Thoracic aorta (tissue), 2 donors: ENCODE measurements around the gene CNST. TPM values are rescaled to one million over a fixed set of nuclear protein-coding genes. Genes with fewer than 3 reads are reported as not detected.
A peak's percentile ranks its signal among the peaks of the same experiment; 100 is the strongest.

Source experiments
- ATAC-seq: fragments of 150-250 bp; one replicate; pipeline ENCODE4 v1.8.0; 2017; ENCODE audit warnings: low read depth; ENCODE audit not compliant: insufficient number of reproducible peaks, low FRiP score
- DNase-seq: peaks from one replicate; pipeline ENCODE4 v3.0.0-alpha.2; 2020; ENCODE audit warnings: low spot score
- H3K27ac ChIP-seq, 2 donors: fragments of 200-600 bp; sonication (generic); 1 replicate in 1 of 2; 2 replicates in 1 of 2; pipeline ENCODE4 v1.5.1; 2016; ENCODE audit warnings: mild to moderate bottlenecking in 2 of 2, moderate library complexity in 2 of 2
- H3K27me3 ChIP-seq: fragments of 200-600 bp; sonication (generic); replicated peaks from 2 replicates; pipeline ENCODE4 v1.6.0; 2016; ENCODE audit warnings: mild to moderate bottlenecking; ENCODE audit not compliant: insufficient read depth
- H3K36me3 ChIP-seq: fragments of 200-600 bp; sonication (generic); one replicate; pipeline ENCODE4 v1.5.1; 2016
- H3K4me1 ChIP-seq, 2 donors: fragments of 200-600 bp; sonication (generic); 1 replicate in 1 of 2; 2 replicates in 1 of 2; pipeline versions ENCODE4 v1.5.1 to v1.6.0; 2016; ENCODE audit warnings: low read depth in 2 of 2, mild to moderate bottlenecking in 1 of 2; ENCODE audit not compliant: control insufficient read depth in 1 of 2
- H3K4me3 ChIP-seq: fragments of 200-600 bp; sonication (generic); 2 replicates; pipeline ENCODE4 v1.5.1; 2016; ENCODE audit warnings: mild to moderate bottlenecking
- H3K9me3 ChIP-seq: fragments of 200-600 bp; sonication (generic); 2 replicates; pipeline ENCODE4 v1.5.1; 2016
- CTCF ChIP-seq: fragments of 200-600 bp; sonication (generic); IDR thresholded peaks from one replicate; pipeline ENCODE4 v1.5.1; 2019; ENCODE audit warnings: antibody characterized with exemption
- total RNA-seq, 2 donors: library from RNA; depleted of rRNA; stranded (reverse); fragments of >200 nt; gene quantifications; one replicate each; pipeline versions ENCODE4 v1.1.0 to v1.2.3, GENCODE V29; 2016

CNST gene
- total RNA-seq, 2 donors from 2014 or later = 20.7 to 29.3 TPM

- Histone ChIP-seq H3K4me1 (peaks cover 7 to 26% of the 10 kb centered on the region in 2 donors), H3K27ac (peak overlapping the region; percentile 28 to 62), H3K36me3 (no peaks in the 10 kb centered on the region), H3K9me3 (no peaks in the 10 kb centered on the region), H3K4me3 (no peak overlapping the region), H3K27me3 (no peaks in the 10 kb centered on the region)
- ATAC-seq (no peak), DNase-seq (no peak)
- TF ChIP-seq CTCF = no peak
Observed at GRCh38 chr1:246617768-246618167, 51.5 kb downstream of the CNST start.

DNA sequence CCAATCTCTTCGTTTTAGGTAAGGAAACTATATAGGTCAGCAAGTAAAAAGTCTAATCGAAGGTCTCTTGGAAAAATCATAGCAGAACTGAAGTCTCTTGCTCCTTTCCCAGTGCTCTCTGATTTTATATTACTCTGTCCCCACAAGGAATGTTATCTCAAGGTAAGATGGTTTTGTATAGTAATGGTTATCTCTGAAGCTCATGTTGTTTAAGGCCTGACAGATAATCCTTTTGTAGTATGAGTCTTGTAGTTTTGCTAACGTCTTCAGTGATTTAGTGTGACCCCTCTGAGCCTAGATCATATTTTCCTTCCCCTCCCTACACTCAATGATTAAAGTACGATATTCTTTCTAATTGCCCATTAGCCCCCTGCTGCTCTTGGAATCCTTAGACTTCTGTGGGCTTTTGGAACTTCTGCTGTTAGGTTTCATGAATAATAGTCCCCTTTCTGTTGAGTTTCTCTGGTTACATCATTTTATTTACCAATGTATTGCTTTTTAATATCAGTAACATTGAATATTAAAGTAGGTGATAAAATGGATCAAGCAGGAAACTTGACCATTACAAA lies 52.1 kb downstream of the CNST start:
- peak overlapping the region in 1 of 2 donors; percentile 25 for H3K27ac ChIP-seq
- H3K4me1 ChIP-seq = peaks cover 7 to 26% of the 10 kb centered on the region in 2 donors
- no peak for ATAC-seq
- TF ChIP-seq CTCF = no peak
- H3K36me3 ChIP-seq = no peaks in the 10 kb centered on the region
- H3K4me3 ChIP-seq = no peak overlapping the region
- no peaks in the 10 kb centered on the region for H3K27me3 ChIP-seq
- DNase-seq = no peak
- H3K9me3 ChIP-seq = no peaks in the 10 kb centered on the region

DNA sequence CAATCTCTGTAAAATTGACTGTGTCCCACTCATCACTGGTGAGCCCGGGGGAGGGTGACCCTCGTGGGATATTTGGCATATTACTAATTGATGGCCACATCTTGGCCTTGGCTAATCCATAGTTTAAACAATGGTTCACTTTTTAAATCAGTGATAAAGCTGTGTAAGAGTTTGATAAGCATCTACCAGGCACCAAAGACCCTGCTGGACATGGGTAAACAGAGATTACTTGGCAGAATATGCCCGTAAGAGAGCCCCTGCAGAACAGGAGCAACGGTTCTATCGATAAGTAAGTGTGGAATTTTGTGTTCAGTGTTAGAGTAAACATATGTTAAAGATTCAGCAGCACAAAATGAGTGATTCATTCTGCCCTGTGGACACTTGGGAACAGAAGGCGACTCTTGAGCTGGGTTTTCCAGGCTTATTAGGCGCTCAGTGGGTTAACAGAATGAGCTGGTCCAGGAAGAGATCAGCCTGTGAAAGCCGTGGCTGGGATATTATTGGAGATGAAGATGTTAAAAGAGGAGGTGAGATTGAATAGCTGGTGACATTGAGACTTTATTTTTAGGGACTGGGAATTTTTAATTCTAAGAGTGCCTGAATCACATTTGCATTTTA lies 55.9 kb downstream of the CNST start:
- DNase-seq (no peak), ATAC-seq (no peak)
- no peak for TF ChIP-seq CTCF
- Histone ChIP-seq H3K27me3 (no peaks in the 10 kb centered on the region), H3K36me3 (peaks cover 3% of the 10 kb centered on the region), H3K4me1 (peaks cover 4 to 16% of the 10 kb centered on the region in 2 donors), H3K27ac (no peak overlapping the region), H3K9me3 (no peaks in the 10 kb centered on the region), H3K4me3 (no peak overlapping the region)

DNA sequence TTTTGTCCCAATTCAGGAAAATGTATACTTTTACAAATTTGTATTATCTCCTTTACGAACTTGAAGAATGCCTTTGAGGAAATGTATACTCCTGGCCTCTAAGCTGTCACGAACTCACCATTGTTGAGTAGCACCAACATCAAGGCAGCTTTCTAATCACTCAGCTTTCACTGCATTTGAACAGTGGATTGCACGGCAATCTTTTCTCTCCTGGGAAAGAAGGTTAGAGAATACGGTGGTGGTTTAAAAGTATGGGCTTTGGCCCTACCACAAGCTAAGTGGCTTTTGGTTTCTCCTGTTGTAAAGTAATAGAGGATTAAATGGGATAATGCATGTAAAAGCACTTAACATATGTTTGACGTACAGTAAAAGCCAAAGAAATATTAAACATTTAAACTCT lies 57.8 kb downstream of the CNST start:
- H3K27me3 ChIP-seq = no peaks in the 10 kb centered on the region
- DNase-seq = no peak
- no peaks in the 10 kb centered on the region for H3K4me1 ChIP-seq
- H3K27ac ChIP-seq = no peak overlapping the region
- no peak for TF ChIP-seq CTCF
- peaks cover 5% of the 10 kb centered on the region for H3K36me3 ChIP-seq
- no peaks in the 10 kb centered on the region for H3K9me3 ChIP-seq
- no peak for ATAC-seq
- H3K4me3 ChIP-seq = no peak overlapping the region

DNA sequence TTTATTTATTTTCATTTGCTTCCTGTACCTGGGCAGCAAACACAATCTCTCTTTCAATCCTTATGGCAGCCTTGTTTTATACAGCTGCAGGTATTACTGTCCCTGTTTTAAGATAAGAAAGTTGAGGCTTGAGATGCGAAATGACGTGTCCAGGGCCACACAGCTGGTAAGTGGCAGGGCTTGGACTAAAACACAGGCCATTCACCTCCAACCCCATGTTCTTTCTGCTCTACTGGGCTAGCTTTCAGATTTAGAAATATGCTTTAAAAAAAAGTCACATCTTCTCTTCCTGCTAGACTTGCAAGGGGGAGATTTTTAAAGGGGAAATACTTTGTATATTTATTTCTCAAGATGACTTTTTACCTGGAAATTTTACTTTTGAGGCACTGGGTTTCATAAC lies 62.8 kb downstream of the CNST start:
- no peak overlapping the region for H3K27ac ChIP-seq
- ATAC-seq = no peak
- DNase-seq = no peak
- no peaks in the 10 kb centered on the region for H3K27me3 ChIP-seq
- H3K36me3 ChIP-seq = peaks cover 6% of the 10 kb centered on the region
- peaks cover 0 to 11% of the 10 kb centered on the region in 2 donors for H3K4me1 ChIP-seq
- H3K4me3 ChIP-seq = no peak overlapping the region
- no peaks in the 10 kb centered on the region for H3K9me3 ChIP-seq
- no peak for TF ChIP-seq CTCF
